NCI-H748 treated with DMSO at 0.1 percent for 48 hours (cell line): Measurements from ENCODE around the gene SORCS3.

ENCODE experiments used
- DNase-seq: peaks from one replicate; lab custom pipeline; 2025; lab: John Stamatoyannopoulos, UW

The SORCS3 gene

DNA sequence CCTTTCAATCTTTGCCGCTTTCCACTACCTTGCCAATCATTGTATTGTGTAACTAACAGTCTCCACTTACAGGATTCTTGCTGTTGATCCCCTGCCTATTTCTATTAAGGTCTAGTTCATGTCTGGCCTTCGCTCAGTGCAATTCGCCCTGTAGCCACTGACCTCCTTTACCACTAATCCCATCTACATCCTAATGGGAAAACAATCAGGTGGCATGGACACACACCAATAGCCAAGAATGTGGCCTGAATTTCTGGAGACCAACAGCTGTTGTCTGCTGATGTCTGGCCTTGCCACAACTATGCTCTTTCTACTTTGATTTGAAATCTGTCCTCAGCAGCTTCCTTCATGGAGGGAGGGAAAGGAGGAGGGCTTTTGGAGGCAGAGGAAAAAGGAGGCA, 546.2 kb downstream of the SORCS3 start:
- DNase-seq: no peak

DNA sequence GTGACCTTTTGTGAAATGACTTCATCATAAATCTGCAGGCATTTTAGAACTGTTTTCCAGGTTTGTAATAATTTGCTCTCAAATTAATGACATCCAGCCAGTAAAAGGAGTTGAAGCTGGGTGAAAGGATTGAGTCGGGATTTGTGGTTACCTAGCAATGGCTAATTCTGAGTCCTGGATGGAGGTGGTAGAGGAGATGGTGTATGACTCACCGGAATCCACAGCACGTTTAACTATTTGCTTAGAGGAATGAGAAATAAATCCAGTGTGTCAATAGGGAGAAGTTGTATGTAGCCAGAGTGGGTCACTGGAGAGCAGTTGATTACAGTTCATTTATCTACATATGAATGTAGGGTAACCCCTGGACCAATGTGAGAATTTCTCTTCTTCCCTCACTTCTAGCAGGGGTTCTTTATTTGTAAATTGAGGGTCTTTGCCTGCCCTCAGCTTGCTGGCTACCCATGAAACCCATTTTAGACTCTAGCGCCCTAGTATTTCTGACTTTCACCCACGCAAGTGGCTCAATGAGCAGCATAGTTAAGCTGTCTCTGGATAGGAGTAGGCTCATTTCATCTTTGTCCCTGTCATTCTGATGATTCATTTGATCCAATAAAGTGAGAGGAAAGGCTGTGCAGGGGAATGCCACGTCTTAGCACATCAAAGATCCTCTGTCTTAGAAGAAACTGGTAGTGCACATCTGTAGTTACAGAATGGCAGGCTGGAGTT, 547.8 kb downstream of the SORCS3 start:
- no peak for DNase-seq

DNA sequence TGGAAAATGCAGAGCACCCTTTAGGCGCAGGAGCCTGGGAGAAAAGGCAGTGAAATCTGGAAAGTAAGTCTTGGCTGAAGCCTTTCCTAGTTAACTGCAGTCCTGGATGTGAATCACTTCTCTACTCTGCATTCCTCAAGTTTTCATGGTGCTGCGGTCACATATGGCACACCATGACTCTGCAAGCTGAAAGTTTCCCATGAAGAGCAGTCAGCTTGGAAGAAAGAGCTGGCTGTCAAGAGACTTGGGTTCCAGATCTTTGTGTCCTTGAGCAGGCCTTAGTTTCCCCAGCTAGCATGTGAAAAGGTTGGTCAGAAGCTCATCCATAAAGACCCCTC, 548.3 kb downstream of the SORCS3 start:
- DNase-seq: no peak

DNA sequence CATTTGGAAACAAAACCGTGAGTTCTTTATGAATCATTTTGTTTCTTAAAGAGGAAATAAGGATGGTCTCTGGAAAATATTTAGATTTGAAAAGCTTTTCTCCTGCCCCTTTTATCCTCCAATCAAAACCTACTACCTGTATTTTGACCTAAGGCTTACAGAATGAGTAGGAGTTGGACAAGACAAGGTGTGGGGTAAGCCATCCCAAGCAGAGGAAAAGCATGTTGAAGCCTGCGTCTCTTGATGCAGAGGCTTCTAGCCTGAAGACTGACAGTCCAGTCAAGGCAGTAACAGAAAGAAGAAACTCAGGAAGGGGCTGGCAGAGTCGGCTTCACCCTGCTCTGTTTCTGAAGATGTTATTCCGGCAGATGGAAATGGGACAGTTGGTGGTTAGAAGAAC, 551.1 kb downstream of the SORCS3 start:
- DNase-seq: no peak

DNA sequence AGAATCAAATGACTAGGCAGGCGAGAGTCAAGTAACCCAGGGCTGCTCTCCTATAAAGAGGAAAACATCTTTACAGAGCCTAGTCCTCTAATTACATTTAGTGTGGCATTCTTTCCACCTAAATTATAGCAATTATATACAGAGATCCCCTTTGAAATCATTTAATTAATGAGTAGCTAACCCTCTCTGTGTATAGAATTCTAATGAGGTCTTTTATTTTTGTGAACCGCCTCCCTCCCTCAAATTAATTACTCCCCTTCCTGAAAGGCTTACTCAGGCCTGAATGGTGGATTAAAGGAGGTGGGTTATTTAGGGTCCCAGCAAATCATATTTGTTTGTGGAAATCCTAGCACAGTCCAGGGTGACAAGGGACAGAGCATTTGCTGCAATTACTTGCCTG, 551.8 kb downstream of the SORCS3 start:
- DNase-seq: no peak

DNA sequence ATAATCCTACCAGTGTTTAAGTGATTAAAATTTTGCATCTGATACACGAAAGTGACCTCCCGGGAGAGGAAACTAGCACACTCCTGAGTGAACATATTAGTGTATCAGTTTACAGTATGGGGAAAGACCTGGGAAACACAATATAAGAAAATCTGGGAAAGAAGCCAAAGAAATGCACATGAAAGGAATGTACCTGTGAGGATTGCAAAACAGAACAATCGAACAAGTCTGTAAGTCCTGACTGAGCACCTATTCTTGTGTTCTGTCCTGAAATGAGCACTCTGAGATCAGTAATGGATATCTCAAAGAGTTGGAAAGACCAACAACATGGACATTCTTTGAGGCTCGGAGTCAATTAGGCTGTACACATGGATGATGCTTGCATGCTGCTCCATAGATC, 554.7 kb downstream of the SORCS3 start:
- DNase-seq: no peak

DNA sequence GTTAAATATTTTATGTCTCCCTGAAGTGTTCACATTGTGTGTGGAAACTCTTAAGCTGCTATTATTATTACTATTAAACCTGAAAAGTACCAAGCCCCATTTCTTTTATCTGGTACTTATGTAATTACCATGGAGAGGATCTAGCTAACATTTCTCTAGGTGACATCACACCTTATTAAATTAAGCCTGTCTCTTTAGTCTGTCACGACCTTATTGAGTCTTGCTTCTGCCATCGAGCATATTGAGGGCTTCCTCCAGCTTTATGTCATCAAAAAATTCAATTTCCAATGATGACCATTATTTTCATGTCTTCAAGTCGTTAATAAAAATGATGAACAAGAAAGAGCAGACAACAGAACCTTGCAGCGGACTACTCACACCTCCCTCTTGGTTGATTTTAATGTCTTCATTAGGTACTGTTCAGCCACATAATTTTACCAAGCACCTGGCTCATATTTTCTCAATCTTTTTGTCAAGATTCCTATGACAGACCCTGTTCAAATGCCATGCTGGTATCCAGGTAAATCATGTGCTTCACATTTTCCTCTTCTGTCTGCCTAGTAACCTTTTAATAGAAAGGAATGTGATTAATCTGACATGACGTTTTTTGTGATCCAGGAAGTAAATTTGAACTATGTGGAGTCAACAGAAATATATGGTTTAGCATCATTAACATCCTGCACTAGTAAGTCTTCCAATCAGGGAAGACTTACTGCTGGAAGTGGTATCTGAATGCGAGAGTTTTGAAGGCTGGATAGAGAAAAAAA, 556.7 kb downstream of the SORCS3 start:
- DNase-seq: no peak

DNA sequence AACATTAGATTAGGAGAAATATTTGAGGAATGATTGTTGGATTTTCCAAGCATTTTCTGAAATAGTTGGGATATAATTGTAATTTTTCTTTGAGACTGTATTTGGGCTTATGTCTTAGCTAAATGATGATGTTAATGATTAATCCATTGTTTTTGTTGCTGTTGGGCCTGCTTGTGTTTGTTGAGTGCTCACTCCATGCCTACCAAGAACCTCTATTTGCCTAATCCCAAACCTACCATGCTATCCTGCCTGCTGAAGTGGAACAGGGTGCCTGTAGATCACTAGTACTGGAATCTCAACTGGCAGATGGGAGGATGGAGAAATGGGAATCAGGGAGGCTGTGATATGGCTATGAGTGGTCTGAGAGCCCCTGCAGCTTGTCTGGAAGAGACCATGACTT, 565.5 kb downstream of the SORCS3 start:
- DNase-seq: no peak

DNA sequence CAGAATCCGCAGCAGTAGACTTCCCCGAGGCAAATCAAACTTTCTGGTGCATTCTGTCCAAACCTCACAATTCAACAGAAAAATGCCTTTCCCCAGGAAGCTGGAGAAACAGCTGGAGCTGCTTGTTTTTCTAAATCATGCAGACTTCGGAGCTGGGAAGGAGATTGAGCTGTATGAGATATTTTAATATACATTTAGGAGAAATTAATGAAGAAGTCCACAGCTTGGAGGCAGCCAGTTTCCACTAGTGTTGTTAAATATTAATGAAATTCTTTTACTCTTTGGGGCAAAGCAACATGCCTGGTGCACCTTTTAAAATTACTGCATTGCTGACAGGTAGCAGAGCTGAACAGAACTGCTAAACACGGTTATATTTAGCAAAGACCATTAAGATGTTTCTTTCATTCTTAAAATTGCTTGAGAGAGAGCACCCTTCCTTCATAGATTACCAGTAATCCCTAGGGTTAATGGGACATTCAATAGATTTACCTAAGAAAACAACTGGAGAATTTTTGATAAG, 566.4 kb downstream of the SORCS3 start:
- no peak for DNase-seq

DNA sequence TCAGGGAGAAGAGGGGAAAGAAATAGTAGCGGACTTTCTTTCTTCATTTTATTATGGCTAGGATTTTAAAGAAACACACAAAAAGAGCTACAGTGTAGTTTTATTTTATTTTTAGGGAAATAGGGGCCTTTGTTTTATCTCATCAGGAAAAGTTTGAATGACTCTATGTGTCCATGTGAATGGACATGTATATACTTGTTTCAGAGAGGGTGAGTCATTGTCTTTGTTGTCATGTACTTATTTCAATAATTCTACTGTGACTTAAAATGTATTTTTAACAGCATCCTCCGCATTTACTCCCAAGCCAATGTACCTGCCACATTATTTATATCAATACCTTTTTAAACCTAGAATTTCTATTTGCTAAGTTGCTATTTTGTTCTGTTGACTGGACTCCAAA, 569.5 kb downstream of the SORCS3 start:
- DNase-seq: no peak

DNA sequence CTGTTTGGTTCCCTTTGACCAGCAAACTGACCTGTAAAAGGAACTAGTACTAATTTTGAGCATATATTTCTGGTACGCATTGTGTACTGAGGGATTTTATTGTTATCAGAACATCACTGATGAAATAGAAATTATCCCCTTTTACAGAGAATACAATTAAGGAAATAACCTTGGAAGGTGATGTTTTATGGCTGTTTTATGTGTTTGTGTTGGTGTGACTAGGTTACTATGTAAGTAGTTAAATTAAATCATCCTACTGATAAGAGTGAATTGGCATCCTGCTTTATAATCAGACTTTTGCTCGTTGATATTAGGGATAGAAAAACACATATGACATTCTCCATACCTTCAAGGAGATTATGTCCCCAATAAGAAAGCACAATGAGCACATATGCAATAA, 596.6 kb downstream of the SORCS3 start:
- DNase-seq: no peak

DNA sequence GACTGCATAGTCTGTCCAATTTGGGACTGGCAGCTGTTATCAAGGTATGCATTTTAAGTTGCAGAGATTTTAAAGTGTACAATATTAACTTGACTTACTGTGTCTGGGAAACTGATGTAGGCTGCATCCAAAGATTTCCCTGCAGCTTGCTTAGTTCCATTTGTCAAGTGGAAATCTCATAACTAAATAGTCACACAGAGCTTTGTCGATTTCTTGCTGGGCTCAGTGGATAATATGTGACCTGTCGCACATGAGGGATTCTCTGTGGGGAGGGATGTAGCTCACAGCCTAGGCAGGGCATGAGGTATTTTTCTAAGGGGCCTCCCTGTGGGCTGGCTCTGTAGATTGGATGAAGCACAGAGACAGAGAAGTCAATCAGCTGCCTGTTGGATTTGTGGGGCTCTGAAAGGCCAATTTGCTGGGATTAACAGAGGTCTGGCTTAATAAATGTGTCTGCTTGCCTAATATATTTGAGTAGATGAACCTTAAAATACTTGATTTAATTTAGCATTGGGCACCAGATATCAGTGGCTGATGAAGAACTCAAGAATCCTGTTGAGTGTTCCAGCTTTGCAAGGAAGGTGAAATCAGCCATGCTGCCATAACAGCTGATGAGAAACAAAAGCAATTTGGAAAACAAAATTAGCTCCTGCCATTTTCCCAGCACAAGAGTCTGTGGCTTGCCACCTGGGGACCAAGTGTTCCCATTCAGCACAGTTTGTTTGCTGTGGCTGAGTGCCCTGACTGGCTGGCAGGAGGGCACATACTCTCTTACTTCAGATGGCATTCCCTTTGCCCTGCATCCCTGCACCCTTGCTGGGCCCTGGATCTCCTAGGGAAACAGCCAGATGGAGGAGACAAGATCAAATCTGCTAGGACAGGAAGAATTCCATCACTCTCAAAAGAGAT, 598.5 kb downstream of the SORCS3 start:
- no peak for DNase-seq

DNA sequence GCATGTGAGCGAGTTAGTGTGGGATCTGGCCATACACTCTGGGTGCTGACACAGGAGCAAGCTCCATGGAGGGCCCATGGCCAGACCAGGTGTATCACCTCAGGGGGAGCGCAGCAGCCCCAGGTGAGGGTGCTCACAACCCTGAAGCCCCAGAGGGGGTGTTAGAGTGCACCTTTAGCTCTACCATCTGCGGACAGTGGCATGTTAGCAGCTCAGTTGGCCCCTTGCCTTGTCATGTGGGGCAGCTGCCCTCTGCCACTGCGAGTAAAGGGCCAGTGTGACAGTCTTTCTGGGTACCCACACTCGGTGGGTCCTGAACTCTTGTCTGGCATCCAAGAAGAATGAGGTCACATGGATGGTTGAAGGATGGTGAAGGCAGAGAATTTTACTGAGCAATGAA, 600.2 kb downstream of the SORCS3 start:
- DNase-seq: no peak

DNA sequence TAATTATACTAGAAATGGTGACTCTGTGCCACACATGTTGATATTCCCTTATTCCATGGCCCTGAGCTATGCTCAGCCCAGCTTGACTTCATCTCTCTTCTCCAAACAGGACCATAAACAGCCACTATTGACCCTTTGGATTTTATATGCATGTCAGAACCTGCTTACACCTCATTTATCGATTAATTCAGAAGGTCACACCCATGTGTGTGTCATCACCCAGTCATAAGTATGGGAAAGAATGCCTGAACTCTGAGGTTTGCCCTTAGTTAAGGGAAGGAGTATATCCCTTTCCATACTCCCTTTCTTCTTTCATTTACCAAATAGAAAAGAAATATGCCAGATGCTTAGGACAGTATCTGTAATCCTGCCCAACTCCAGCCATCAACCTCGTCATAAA, 602.3 kb downstream of the SORCS3 start:
- no peak for DNase-seq

DNA sequence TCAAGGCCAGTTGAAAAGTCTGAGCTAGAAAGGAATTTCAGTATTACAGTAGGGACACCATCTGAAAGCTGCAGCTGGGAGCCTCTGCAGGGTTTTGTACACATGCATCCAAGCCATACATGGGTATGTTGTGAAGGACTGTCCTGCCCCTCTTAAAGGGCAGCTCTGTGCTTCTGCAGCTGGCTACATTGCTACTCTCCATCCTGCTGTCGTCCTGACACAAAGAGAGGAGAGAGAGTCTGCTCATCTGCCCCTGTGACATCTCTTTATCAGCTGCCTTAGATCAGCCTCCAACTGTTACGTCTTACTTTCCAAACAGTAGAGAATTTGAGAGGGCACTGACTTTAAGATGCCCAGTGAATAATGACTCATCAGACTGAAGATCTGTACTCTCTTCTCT, 602.7 kb downstream of the SORCS3 start:
- DNase-seq: no peak

DNA sequence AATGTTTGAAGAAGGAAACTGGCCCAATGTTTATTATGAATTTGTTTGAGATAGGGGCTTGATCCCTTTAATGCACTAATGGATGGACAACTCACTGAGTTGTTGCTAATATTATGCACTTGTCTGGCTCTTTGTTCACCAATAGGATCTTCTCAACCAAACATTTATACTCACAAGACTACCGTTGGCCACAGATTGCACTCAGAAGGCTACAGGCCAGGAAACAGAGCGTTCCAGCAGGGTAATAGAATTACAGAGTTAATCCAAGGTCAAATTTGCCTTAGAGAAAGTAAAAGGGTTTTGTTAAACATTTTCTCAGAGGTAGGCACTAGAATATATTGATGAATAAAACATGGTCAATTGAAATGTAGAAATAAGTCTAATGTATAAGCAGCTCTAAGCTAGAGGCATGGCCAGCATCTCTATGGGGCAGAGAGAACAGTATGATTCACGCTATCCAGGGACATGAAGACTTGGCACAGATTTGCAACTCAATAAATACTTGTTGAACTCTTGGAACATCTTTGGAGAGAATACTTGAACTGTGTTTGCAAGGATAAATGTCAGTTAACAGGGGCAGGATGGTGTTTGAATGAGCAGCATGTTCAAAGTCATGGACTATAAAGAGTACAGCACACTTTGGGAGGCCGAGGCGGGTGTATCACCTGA, 606.9 kb downstream of the SORCS3 start:
- DNase-seq: no peak

DNA sequence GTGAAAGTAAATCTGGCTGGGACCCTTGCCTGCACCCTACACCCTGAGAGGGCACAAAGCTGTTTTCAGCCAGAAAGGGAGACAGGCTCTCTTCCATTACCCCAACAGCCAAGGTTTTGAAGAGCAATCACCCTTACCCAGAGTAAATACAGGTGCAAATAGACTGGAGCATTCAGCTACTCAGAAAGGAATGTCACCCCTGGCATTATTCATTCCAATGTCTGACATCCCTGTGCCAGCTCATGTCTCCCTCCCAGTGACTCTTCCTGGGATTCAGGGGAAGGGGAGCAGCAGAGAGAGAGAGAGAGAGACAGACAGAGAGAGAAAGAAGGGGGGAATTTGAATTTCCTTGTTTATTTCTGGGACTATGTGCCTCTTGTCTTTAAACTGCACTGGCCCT, 611.8 kb downstream of the SORCS3 start:
- DNase-seq: peak; percentile 6

DNA sequence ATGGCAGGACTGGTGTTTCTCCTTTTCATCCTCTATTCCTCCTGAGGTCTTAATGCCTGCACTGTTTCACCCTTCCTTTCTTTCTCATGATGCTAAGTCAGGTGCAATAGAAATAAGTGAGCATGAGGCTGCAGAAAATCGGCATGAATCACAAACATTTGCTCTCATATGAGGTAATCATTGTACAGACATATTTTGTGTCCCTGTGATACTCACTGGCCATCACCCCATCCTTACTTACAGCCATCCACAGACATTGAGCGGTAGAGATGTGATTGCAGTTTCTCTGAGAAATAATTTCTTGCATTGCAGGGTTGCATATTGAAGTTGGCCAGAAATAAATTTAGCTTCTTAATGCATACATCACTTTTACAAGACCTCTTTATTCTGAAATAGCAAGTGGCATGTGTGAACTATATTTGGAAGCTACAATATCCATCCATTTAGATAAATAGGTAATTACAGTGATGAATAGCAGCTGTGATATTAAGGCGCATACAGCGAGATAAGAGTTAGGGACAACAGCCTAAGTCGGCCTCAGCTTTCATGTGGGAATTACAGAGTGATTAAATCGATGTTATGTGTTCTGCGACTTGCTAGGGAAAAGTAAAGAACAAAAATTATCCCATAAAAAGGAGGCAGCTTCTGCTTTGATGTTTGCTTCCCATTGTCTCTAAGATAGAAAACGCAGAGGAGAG, 612.6 kb downstream of the SORCS3 start:
- peak; percentile 16 for DNase-seq

DNA sequence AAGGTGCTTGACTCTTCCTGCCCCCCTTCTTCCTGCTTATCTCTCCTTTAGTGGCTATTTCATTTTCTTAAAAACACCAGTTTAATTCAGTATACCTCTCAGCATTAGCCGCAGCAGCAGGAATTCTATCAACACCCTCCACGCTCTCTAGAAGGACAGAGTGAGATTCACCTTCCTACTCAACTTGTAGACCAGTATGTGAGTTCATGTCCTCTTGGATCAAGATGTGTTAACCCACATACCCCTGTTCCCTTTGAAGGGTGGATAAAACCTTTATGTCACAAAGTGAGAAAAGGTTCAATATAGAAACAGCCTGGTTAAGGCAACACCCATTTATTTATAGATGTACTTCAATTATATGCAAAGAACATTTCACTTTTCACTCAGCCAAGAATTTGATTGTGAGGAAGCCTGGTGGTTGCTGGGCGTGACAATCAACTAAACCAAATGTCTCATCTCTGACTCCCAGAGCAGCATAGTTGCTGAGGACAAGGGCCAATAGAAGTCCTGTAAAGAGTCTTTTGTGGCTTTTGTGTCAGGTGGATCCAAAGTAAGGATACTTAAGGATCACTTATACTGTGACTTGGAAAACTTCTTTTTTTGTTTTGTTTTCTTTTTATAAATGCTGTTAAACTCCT, 617.1 kb downstream of the SORCS3 start:
- DNase-seq: no peak

DNA sequence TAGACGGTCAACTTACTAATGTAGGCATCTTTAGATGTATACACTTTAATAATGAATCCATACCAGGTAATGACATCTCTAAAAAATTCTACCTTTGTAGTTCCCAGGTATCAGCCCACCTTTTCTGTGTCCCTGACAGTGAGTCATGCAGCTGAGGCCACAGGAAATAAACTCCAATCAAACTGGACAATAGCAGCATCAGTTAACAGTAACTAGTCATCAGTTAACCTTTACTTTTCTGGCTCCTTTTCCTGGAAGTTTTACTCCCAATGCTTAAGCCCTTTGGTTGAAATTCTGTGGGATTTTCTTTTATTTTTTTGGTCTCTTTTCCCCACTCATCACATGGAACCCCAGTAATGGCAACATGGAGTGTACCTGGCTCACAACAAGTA, 617.6 kb downstream of the SORCS3 start:
- DNase-seq: no peak

DNA sequence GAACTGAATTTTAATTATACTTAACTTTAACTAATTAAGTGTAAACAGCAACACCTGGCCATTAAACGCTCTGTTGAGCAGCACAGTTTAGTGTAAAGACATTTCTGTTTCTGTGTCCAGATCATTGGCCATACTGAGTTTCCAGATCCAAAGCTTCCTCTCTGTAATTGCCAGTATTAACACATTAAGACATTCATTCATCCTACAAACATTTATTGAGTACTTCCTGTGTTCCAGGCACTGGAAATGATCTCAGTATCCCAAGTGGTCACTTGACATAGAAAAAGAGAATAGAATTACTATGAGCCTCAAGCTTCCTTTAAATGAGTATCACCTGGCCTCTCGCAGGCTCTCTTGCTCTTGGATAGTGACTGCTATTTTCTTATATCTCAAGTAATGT, 618.1 kb downstream of the SORCS3 start:
- no peak for DNase-seq
